HG02973 (cell line): Measurements from ENCODE around the gene NACC2.

Experiments
- ATAC-seq: cut with Tn5 transposase; IDR thresholded peaks from one replicate; pipeline ENCODE4 v1.9.1; 2021; ENCODE audit warnings: moderate library complexity; ENCODE audit not compliant: unreplicated experiment

The NACC2 gene

GRCh38 chr9:136129176-136129575 lies 34.1 kb upstream of the NACC2 start:
- no peak for ATAC-seq

- ATAC-seq: no peak
These were observed 33.3 kb upstream of the NACC2 start for GRCh38 chr9:136128436-136128835.

- no peak for ATAC-seq
These were observed 32.2 kb upstream of the NACC2 start for GRCh38 chr9:136127313-136127712.

- no peak for ATAC-seq
These were observed 30.0 kb upstream of the NACC2 start for GRCh38 chr9:136124976-136125692.

- no peak for ATAC-seq
These were observed 27.6 kb upstream of the NACC2 start for GRCh38 chr9:136122425-136123383.

- no peak for ATAC-seq
These were observed 26.7 kb upstream of the NACC2 start for GRCh38 chr9:136121801-136122200.

- ATAC-seq: no peak
These were observed 25.4 kb upstream of the NACC2 start for GRCh38 chr9:136120438-136120844.

- ATAC-seq: no peak
These were observed 24.8 kb upstream of the NACC2 start for GRCh38 chr9:136119883-136120393.

GRCh38 chr9:136119061-136119882 lies 24.2 kb upstream of the NACC2 start:
- peak; percentile 11 for ATAC-seq

- peak; percentile 63 for ATAC-seq
These were observed 23.4 kb upstream of the NACC2 start, which contains the start of gene TMEM250 for GRCh38 chr9:136118320-136119060. TSS of gene TMEM250 (minus strand) at chr9:136118875. CDS start at chr9:136116900, 1,975 bp downstream.

- peak; percentile 4 for ATAC-seq
These were observed 22.8 kb upstream of the NACC2 start for GRCh38 chr9:136117916-136118319.

- no peak for ATAC-seq
These were observed 22.3 kb upstream of the NACC2 start for GRCh38 chr9:136117291-136117915.

GRCh38 chr9:136116360-136117098 lies 21.4 kb upstream of the NACC2 start:
- ATAC-seq: no peak

GRCh38 chr9:136115641-136116359 lies 20.7 kb upstream of the NACC2 start:
- no peak for ATAC-seq

- no peak for ATAC-seq
These were observed 20.1 kb upstream of the NACC2 start for GRCh38 chr9:136115206-136115605.

- no peak for ATAC-seq
These were observed 19.5 kb upstream of the NACC2 start for GRCh38 chr9:136114610-136115009.

GRCh38 chr9:136112541-136112940 lies 17.5 kb upstream of the NACC2 start:
- ATAC-seq: no peak

GRCh38 chr9:136111910-136112309 lies 16.8 kb upstream of the NACC2 start:
- no peak for ATAC-seq
